Skin epidermis (tissue), 12 donors: Measurements from ENCODE around the gene ATP11C.
"Not testable (repeated sequence)": the region's sequence is repeated elsewhere in the genome, so short reads cannot be mapped to it uniquely, and the experiment has no call there.

Source experiments
- H3K27ac ChIP-seq, 21 experiments: fragments of 200-600 bp; sonication (generic) in 11 of 21; one replicate each; pipeline ENCODE4 v1.5.0; 2020; ENCODE audit warnings: mild to moderate bottlenecking in 3 of 21, inconsistent platforms in 2 of 21, moderate library complexity in 2 of 21
- H3K4me3 ChIP-seq, 7 experiments: fragments of 200-600 bp; sonication (generic) in 2 of 7; one replicate each; pipeline ENCODE4 v1.5.0; 2020; ENCODE audit warnings: inconsistent platforms in 2 of 7, mild to moderate bottlenecking in 2 of 7, moderate library complexity in 1 of 7

Gene ATP11C

DNA sequence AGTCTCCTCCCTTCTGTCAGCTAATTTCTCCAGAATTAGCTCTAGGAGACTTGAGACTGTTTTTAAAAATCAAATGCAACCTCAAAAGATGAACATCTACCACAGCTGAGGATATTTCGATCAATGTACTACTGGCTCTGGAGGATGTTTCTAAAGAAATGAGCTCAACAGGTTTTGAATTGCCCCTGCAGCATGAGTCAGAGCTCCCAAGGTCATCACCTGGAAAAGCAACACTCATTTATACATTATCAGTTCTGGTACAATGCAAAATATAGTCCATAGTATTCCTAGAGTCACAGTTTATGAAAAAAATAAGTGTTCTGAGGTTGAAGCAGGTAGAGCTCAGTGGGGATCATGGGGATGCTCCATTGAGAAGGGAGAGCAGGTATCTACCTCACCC, 174.0 kb downstream of the ATP11C start:
- Histone ChIP-seq H3K4me3 (no peak overlapping the region), H3K27ac (no peak overlapping the region)

DNA sequence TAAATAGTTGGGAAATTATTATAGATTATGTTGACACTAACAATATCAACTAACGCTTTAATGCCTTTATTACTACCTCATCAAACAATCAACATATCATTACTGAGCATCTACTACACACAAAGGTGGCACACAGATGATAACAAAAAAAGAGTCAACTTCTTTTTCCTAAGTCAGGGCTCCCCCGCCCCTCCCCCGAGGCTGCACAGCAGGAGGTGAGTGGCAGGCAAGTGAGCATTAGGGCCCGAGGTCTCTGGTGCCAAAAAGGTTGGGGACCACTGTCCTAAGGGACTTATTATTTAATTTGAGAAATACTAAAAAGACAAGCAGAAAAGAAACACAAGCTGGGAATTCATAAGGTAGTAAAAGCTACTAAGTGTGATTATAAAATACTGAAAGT, 174.6 kb downstream of the ATP11C start:
- no peak overlapping the region for H3K4me3 ChIP-seq
- H3K27ac ChIP-seq = no peak overlapping the region

DNA sequence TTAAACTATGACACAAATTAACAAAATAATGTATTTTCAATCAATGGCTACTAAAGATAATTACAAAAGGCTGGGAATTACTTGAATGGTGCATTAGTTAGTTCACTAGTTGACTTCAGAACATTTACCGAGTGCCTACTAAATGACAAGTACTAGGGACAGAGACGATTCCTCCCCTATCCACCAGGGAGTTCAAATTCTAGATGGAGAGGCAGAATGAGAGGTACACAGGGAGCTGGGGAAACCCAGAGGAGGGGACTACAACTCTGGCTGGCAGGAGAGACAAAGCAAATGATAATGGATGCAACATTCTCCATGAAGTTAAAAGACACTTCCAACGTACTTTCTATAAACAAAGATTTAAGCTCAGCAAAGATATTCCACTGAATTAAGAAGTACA, 181.8 kb downstream of the ATP11C start:
- H3K27ac ChIP-seq = no peak overlapping the region
- H3K4me3 ChIP-seq = no peak overlapping the region

DNA sequence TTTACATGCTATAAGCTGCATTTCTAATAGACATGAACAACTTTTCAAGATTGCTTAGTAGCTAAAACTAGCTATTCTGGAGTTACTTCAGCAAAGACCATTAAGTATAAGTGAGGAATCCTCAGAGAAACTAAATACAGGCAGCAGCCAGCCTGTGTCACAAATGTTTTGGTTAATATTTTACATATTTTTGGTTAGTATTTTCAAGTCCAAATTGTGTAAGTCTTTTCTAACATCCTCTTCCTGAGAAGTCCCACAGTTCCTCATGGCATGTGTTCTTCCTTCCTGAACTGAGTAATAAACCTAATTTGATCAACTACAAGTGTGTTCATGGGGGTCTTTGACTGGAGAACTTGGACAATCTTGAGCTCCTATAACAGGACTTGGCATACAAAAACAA, 182.5 kb downstream of the ATP11C start:
- Histone ChIP-seq H3K4me3 (no peak overlapping the region), H3K27ac (no peak overlapping the region)

DNA sequence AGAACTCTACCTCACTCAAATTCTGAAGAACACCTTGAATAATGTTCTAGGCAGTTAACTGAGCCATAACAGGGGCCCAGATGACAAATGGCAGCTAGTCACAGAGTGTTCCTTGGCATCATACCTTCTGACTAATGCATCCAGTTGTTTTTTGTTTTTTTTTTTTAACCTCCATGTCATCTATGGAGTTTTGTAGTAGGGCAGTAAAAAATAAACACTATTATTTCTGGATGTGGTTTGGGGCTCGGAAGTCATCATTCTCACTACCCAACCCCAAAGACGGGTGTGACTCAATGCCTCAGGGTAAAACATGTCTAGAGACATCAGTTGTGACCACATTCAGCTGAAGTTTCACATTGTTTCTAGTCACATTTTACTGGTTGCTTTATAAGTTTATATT, 193.7 kb downstream of the ATP11C start:
- no peak overlapping the region for H3K4me3 ChIP-seq
- H3K27ac ChIP-seq = no peak overlapping the region

DNA sequence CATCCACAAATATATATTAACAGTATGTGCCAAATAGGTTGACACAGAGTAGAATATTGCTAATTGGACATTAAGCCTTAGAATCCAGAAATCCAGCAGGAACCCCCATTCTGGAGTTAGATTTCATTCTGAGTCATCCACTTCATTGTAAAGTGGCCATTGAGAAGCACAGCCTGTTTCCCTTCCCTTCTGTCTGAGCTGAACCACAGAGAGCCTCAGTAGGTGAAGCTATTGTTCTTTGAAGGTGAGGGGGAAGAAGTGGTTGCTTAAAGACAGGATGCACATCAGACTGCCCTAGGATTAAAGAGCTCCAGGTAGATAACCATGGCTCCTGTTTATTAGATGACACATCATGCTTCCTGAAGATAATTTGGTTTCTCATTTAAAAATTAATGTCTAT, 194.3 kb downstream of the ATP11C start:
- H3K4me3 ChIP-seq = no peak overlapping the region

DNA sequence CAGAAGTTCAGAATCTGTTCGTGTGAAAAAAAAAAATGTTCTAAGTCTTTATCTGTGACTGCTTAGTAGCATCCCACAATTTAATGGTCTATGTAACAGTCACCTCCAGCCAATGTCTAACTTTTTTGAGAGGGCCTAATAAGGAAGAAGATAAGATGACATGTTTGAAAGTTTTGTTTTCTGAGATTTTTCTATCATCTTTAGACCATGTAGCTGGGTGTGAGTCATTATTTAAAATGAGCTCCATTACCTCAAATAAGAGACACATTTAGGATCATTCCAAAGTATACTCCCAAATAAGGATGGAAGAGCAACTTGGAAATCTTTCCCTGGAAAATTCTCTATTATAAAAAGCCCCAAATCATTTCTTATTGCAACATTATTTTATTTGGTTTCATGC, 196.7 kb downstream of the ATP11C start:
- no peak overlapping the region for H3K4me3 ChIP-seq
- H3K27ac ChIP-seq = no peak overlapping the region

More for the DNA sequence above, 194.3 kb downstream of the ATP11C start:
- H3K27ac ChIP-seq = no peak overlapping the region

DNA sequence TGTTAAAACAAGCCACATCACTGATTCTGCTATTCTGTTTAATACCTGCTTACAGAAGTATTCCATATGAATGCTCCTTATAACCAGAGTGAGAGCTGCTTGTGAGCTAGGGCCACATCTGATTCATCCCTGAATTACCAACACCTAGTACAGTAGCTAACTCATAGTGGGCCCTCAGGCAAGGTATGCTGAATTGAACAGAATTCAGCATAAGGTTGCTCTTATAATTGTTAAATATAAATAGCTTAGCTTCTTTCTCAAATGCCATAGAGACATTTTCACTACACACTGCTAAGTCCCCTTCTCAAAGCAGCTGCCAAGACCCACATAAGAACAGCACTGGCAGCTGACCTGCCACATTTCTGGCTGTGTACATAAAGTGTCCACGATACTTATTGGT, 197.9 kb downstream of the ATP11C start:
- H3K4me3 ChIP-seq = no peak overlapping the region

DNA sequence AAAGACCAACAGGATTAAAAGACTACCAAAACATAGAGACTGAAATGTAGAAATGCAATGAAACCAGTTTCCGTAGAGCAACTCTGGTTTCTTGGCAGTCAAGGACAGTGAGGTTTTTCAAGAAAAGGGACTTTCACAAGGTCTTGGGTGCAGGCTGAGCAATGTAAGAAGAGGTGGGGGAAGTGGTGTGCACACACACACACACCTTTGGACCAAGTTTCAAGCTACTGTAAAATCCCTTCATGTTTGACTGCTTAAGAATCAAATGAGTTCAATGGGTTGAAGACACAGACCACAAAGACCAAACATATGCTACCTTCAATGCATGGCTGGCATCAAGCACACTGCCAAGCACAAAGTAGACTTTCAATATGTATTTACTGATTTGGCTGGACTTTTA, 207.1 kb downstream of the ATP11C start:
- Histone ChIP-seq H3K4me3 (no peak overlapping the region), H3K27ac (no peak overlapping the region)

More for the DNA sequence above, 197.9 kb downstream of the ATP11C start:
- H3K27ac ChIP-seq = no peak overlapping the region

DNA sequence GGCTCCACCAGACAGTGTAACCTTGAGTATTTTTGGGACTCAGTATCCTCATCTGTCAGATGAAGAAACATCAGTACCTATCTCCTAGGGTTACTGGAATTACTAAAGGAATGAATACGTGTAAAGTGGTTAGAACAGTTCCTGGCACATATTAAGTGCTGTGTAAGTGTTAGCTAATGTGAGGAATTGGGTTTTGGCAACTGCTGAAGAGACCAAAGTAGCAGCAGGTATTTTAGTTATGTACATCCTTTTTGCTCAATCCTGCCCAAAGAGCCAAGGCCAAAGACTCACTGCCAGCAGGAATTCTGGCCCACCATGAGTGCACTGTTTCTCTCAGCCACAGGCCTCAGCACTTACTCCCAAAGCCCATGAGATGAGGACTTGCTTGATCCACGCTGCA, 208.2 kb downstream of the ATP11C start:
- Histone ChIP-seq H3K27ac (no peak overlapping the region), H3K4me3 (no peak overlapping the region)

DNA sequence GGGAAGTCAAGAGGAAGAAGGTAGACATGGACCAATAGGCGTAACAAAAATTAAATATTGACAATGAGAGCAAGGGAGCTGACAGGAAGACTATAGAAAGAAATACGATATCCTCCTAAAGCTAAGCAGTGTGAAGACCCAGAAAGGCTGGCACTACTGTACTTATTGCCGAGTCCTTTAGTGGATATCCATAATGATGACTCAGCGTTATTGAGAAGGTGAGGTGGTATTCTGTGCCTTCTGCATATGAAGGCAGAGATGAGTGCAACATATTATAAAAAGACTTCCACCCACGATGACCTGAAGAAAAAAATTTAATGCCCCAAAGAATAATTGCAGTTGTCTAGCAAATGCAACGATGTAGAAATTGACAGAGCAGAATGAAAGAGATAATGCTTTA, 211.9 kb downstream of the ATP11C start:
- Histone ChIP-seq H3K27ac (no peak overlapping the region), H3K4me3 (no peak overlapping the region)

DNA sequence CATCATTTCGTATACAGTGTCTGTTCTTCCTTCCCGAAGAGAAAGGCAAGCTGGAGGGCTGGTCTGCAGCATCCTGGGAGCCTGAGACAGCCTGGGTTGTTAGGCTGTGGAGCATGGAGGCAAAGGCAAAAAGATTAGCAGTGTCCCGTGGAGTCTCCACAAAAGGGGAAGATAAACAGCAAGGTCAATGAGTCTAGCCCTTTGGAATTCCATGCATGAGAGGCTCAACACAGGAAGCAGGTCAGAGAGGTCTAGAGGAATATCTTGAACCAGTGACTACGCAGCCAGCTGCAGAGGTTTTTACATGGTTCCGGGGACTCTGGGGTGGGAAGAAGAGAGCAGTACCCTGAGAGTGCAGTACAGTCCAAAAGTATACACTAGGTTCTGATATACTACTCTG, 212.7 kb downstream of the ATP11C start:
- no peak overlapping the region for H3K4me3 ChIP-seq
- H3K27ac ChIP-seq = no peak overlapping the region

DNA sequence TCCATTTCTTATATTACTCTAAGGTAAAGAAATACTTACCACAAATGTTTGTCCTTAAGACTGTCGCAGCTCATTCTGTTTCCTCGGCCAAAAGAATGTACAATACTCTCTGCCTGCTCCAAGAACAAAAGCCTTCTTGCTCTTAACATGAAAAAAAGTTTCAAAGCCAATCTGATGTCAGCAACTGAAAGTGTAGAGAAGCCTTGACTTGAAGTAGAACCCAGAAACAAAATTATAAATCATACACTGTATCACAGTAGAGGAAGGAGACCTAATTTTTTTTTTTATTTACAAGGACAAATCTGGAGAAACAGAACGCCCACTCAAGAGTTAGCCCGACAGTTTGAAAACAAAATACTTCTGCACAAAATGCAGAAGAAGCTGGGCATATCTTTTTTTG, 224.8 kb downstream of the ATP11C start, which contains the start of gene MCF2:
Gene MCF2 (minus strand): TSS at position 101 of the 400 bp plus-strand sequence. CDS start 56,423 bp downstream, outside the sequence.
- no peak within 1 kb of the TSS for H3K4me3 ChIP-seq
- no peak within 1 kb of the TSS for H3K27ac ChIP-seq

DNA sequence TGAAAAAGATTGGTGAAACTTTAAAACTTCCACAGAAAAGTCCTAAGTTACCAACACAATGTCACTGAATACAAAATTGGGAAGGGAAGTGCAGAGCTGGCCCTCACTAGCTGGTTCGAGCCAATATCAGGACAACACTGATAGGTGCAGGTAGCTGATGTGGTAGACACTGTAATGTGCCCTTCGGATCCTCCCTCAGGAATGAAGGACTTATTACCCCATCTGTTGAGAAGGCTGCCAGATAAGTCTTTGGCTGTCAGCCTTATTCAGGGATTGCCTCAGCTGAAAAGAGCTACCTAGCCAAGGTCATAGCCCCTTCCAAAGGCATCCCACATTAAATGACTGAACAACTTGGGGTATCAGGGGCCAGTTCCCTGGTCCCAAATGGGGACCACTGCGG, 230.2 kb downstream of the ATP11C start:
- Histone ChIP-seq H3K4me3 (no peak overlapping the region), H3K27ac (no peak overlapping the region)

DNA sequence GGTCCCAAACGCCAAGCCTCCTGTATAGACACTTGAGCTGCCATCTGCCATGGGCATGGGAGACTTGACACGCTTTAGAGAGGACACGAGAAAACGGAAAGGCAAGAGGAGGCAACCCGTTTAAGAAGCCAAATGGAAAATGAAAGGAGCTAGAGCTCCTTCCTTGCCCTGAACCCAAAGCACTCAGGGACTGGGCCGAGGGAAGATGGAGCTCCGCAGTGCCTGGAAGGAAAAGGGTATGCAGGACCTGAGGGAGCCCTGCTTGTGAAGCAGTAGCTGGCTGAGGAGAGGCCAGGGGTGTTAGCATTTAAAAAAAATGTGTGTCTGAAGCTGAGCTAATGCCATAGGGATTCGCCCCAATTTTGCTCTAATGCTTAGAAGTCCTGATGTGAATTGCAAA, 239.9 kb downstream of the ATP11C start:
- Histone ChIP-seq H3K4me3 (peak overlapping the region in 1 of 7 experiments; percentile 28), H3K27ac (no peak overlapping the region)

DNA sequence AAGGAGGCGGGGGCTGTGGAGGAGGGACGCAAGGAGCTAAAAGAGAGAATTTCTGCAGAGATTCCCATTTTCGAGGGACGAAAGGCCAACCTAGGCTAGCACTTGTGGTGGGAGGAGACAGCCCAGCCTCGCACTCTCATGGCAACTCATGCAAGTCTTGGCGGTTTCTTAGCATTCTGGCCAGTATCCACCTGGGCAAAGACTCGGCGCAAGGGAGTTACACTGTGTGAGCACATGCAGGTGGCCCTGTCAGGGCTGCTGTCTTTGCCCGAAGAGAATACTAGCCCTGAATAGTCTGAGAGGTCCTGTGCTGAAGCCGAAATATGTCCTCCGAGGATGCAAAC, 240.4 kb downstream of the ATP11C start:
- peak overlapping the region in 3 of 7 experiments; percentile 21 to 28 (median 27) for H3K4me3 ChIP-seq

DNA sequence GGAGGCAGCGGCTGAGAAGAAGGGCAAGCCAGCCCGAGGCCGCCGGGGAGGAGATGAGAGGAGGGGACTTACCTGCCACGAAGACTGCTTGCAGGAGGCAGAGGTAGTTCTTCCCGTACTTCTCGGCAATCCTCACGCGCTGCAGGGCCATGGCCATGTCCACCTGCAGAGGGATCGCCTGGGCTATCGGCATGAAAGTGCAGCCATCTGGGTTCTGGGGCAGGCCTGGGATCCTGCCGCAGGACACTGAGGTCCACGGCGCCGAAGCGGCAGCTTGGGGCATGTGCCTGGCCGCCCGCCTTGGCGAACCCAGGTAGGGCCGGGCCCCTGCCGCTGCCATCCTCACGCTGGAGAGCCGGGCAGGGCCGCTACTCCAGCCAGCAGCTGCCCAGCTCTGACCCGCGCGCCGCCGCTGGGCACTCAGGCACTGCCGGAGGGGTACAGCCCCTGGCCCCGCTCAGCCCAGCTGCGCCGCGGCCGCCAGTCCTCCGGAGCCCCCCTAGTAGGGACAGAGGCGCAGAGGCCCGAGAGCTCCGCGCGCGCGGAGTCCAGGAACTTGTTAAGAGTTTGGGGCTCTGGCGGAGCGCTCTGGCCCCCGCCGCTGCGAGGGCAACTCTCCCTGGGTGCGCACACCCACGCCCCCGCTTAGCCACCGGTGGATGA, 240.9 kb downstream of the ATP11C start:
- Histone ChIP-seq H3K4me3 (peak overlapping the region in 4 of 7 experiments; percentile 11 to 28 (median 24)), H3K27ac (no peak overlapping the region)

More for the DNA sequence above, 240.4 kb downstream of the ATP11C start:
- H3K27ac ChIP-seq = no peak overlapping the region

DNA sequence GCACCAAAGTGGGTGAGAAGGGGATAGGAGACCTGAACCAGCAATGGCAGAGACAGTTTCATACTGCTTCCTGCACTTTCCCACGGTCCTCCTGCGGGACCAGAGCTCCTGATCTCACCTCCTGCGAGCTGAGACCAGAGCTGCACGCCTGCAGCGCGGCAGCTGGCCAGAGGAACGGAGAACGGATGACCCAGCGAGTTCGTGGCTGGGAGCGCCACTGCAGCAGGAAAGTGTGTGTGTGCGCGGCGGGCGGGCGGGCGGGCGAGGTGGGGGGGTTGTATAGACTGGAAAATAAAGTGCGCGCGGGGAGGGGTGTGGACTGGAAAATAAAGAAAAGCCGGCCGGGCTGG, 241.4 kb downstream of the ATP11C start:
- peak overlapping the region in 3 of 7 experiments; percentile 11 to 28 (median 27) for H3K4me3 ChIP-seq

DNA sequence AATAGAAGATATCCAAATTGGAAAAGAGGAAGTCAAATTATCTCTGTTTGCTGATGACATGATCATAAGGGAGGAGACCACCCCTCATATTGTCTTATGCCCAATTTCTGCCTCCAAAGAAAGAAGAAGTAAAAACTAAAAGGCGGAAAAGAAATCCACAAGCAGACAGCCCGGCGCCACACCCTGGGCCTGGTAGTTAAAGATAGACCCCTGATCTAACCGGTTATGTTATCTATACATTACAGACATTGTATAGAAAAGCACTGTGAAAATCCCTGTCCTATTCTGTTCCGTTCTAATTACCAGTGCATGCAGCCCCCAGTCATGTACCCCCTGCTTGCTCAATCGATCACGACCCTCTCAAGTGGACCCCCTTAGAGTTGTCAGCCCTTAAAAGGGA, 247.7 kb downstream of the ATP11C start:
- not testable (repeated sequence) for H3K4me3 ChIP-seq, H3K27ac ChIP-seq

More for the DNA sequence above, 241.4 kb downstream of the ATP11C start:
- no peak overlapping the region for H3K27ac ChIP-seq

DNA sequence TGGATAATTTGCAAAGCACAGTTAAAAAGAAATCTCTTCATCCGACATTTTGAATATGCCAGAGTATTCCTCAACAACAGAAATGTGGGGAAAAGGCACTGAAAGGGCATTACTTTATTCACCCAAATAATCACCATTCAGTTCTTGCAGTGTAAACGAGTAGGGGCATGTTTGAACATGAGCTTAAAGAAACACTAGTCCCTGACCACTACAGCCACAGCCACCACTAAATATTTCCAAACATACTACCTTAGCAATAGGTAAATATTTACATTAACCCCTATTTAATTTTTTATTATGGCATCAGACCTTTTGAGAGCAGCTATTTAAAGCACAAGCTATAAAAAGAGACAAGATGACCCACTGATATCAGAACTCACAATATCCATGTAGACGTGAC, 252.5 kb downstream of the ATP11C start:
- Histone ChIP-seq H3K4me3 (no peak overlapping the region), H3K27ac (no peak overlapping the region)
